NCI-H2196 (cell line): ENCODE measurements around the gene NGEF.
"Not testable (repeated sequence)": the region's sequence is repeated elsewhere in the genome, so short reads cannot be mapped to it uniquely, and the experiment has no call there.

Source experiments
- DNase-seq: peaks from one replicate; lab custom pipeline; 2025; ENCODE audit not compliant: unreplicated experiment; lab: John Stamatoyannopoulos, UW

The NGEF gene, protein sequence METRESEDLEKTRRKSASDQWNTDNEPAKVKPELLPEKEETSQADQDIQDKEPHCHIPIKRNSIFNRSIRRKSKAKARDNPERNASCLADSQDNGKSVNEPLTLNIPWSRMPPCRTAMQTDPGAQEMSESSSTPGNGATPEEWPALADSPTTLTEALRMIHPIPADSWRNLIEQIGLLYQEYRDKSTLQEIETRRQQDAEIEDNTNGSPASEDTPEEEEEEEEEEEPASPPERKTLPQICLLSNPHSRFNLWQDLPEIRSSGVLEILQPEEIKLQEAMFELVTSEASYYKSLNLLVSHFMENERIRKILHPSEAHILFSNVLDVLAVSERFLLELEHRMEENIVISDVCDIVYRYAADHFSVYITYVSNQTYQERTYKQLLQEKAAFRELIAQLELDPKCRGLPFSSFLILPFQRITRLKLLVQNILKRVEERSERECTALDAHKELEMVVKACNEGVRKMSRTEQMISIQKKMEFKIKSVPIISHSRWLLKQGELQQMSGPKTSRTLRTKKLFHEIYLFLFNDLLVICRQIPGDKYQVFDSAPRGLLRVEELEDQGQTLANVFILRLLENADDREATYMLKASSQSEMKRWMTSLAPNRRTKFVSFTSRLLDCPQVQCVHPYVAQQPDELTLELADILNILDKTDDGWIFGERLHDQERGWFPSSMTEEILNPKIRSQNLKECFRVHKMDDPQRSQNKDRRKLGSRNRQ

DNA sequence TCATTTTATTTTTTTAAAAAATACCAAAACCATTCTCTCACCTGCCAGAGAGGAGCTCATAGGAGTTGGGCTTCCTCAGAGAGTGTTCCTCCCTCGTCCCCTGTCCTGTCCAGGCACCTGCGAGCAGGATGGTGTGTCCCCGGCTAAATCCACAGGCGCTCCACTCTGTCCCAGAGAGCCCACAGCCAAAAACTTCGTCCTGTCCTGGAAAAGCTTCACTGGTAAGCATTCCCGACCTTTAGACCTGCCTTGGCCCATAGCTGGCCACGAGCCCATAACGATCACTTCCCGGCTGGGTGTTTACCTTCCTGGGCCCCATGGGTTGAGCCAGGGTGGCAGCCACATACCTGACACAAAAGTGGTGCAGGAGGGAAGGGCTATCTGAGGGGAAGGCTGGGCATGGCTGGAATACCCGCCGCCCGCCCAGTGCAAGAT lies at the start of gene NGEF:
TSS of gene NGEF (minus strand) at position 230 of the 435 bp plus-strand sequence. CDS start 38,366 bp downstream, outside the sequence.
- no peak for DNase-seq

DNA sequence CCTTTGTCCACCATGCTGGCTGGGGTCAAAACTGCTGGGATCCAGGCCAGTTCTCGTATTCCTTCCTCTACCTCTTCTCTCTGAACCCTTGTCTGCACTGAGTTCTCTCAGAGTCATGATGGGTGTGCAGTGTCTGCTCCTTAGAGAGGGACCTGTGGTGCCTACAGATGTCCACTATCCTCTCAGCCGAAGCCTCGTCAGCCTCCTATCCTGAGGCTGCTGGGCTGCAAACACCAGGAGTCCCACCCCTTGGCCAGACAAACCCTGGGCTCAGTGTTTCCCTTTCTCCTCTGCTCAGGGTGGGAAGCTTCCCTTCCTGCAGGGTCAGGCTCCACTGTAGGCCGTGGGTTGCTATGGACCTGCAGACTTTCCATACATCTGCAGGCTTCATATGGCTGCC lies 49.4 kb upstream of the NGEF start:
- no peak for DNase-seq

DNA sequence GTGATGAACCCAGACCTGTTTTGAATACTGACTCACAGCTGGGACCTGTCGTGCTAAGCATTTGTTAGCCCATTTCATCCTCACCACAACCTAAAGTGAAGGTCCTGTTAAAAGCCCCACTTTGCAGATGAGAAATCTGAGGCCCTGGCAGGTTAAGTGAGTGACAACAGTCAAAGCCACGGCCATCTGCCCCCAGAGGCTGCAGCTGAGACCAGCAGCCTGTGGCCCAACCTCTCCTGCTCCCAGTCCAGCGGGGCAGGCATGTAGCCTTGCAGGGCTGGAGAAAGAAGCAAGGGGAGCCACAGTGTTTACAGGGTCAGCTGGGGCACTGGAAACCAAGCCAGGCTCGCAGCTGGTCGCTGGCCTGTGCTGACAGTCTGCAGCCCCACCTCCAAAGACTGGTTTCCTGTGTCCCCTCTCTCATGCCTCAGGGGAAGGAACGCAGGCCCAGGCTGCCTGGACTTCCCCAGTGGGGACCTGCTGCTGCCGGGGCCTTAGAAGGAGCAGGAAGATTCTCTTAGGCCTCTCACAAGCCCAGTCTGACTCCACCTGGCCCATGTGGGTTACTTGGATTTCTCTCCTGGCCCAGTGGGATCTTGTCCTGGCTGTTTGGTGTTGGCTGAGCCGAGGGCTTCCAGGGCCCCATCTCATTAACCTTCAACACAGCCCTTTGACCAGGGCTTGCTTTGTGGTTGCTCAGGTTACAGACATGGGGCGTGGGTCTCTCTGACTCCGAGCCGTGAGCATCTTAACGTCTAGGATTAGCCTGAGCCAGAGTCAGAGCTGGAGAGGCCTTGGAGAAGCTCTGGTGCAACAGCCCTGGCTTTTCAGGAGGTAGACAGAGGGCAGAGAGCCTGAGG lies 48.8 kb upstream of the NGEF start:
- no peak for DNase-seq

DNA sequence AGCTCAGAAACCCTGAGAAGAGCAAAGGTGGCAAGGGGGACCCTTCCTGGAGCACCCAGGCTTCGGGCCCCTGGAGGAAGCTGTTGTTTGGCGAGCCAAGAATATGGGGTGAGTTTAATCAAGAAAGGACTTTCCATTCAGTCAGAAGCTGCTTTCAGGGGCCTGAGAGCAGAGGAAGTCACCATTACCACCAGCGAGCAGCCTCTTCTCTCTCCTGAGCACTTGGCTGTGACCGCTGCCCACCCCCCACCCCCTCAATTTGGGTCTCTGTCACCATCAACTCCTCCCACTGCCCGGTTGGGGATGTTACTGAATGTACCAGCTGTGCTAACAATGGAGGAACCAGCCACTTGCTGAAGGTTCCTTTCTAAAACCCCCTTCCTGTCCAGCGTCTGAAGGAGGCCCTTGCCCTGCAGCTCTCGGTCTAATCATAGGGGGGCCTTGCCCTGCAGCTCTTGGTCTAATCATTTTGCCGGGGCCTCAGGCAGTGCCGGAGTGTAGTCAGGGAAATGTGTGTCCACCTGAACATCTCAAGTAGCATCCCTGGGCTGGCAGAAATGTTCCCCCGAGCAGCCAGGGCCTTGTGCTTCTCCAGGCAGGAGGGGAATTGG lies 48.0 kb upstream of the NGEF start:
- DNase-seq: no peak

DNA sequence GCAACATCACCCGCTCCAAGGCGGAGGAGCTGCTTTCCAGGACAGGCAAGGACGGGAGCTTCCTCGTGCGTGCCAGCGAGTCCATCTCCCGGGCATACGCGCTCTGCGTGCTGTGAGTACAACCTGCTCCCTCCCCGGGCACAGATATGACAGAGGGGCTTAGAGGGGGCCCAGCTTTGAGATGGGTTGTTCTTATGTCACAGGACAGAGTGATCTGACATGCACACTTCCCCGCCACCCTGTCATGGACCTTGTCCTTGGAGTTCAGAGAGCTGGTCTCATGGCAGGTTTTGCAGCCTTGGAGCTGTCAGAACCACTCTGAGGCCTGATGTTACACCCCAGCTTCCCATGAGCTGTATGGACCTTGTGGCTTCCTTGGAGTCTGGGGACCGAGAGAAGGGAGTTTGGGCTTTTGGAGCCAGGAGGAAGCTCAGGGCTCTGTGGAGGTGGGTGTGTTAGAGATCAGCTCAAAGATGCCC lies 47.5 kb upstream of the NGEF start:
- no peak for DNase-seq

DNA sequence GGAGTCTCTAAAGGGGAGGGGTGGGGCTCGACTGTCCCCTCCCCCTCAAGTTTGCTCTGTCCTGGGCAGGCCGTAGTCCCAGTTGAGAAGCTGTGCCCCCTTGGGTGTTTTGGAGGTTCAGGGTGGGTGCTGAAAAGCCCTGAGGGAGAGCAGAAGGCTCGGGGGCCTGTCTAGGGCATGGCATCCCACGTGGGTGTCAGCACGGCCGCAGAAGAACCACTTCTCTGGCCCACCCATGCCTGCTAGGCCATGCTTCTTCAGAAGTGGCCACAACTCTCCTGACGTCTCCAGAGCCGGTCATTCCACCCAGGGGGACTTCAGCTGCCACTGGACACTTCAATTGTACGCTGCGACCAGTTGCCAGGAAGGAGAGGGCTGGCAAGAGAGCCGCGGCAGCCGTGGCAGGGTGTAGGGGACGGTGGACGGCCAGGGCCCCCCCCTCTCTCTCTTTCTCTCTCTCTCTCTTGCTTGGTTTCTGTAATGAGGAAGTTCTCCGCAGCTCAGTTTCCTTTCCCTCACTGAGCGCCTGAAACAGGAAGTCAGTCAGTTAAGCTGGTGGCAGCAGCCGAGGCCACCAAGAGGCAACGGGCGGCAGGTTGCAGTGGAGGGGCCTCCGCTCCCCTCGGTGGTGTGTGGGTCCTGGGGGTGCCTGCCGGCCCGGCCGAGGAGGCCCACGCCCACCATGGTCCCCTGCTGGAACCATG lies 46.9 kb upstream of the NGEF start, which contains the start of gene INPP5D:
TSS of gene INPP5D (plus strand) at position 546 of the 704 bp plus-strand sequence. CDS start at position 683, 137 bp downstream.
- DNase-seq: no peak

DNA sequence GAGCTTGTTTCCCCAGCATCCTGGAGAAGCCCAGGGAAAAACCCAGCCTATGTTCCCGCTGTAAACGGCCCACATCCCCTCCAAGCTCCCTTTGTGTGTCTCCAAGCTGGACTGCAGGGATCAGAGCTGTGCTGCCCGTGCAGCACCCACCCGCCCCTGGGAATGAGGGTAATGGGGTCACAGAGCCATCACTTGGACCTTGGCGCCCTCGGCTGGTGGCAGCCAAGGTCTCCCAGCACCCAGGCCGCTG lies 46.4 kb upstream of the NGEF start:
- DNase-seq: no peak

DNA sequence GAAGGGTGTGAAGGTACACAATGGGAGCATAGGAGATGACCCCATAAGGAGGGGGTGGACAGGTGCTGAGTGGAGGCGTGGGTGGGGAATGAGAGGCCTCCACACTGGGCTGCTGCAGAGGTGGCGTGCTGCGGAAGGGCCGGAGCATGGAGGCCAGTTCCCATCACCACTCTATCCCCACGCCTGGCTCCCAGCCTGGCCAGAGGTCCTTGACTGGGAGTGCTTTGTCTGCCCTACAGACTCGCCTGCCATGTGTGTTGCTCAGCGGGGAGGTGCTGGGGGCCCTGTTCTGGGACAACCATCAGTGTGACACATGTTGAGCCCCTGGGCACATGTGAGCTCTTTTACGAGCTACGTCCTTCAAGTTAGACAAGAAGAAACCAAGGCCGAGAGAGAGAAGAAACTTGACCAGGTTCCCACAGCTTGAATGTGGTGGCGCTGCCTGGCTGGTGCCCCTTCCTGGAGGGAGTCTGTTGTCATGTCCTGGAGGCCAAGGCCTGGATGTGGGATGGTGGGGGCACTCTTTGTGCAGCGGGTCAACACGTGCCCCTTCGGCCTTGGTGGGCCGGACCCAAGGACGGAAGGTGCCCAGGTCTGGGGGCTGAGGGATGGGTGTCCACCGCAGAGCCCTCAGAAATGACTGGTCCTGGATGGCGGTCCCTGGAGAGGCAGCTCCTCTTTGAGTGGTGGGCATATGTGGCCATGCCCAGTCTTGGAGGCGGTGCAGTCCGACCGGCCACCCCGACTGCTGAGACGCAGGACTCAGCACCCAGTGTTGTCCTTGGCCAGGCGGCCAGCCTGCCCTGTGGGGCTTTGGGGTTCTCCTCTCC lies 45.9 kb upstream of the NGEF start:
- no peak for DNase-seq

DNA sequence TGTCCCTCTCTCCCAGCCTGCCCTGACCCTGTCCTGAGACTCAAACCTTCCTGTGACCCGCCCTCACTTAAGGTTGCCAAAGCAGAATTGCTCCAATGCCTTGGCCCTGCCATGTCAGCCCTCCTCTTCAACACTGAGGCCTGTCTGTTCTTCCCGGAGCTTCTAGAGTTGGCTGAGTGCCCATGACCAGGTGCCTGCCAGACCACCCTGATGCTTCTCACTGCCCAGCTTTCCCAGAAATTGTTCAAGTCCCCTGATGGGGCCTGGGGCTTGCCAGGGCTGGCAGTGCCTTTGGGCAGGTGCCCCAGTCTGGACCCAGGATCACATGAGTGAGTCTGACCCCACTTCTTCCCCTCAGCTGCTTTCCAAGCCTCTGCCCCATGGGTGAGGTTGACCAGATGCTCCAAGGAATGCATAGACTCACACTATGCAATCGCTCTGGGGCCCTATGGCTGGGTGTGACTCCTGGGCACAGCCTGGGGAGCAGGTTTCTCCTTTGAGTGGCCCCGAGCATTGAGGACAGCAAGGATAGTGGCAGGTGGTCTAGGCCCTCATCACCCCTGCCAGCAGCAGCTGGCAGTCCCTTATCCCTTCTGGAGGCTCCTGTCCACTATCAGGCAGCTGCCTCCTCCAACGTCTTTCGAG lies 44.0 kb upstream of the NGEF start:
- DNase-seq: no peak

DNA sequence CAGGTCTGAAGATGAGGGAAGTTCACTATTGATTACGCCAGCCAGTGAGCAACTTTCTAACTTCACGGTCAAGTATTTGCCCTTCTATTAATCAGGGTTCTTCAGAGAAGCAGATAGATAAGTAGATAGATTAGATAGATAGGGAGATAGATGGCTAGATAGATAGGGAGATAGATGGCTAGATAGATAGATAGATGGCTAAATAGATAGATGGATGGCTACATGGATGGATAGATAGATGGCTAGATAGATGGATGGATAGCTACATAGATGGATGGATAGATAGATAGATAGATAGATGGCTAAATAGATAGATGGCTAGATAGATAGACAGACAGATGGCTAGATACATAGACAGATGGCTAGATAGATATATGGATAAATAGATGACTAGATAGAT lies 42.3 kb upstream of the NGEF start:
- no peak for DNase-seq

DNA sequence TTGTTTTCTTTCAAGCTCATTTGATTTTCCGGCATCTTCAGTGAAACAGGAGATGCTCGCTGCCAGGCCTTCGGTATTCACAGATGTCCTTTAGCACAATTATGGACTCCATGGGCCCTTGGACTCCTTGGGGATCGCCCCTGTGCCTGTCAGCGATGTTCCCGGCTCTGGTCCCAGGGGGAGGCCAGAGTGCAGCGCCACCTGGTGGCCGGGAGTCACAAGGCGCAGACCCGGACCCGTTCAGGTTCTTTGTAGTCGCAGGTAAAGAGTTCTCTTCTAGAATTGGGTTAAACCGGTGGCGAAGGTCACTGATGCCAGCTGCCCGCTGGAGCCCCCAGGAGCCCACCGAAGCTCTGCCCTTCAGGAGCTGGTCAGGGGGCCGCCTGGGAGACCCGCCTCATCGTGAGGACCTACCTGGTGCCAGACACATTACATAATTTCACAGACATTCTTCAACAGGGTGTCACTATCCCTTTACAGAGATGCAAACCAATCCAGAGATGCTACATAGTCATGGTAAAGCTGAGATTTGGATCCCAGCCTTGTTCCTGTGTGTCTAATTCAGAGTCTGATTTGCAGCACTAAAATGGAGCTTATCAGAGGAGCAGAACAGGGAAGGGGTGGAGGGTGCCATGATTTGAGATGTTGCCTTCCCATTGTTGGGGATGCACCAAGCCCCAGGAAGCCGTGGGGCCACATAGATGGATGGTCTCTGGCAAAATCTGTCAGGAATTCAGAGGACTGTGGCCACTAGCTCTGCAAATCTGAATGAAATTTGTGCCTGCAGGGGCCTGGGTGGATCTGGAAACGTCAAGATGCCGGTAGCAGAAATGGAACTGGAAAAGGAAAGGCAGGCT lies 41.1 kb upstream of the NGEF start:
- DNase-seq: peak; percentile 51

DNA sequence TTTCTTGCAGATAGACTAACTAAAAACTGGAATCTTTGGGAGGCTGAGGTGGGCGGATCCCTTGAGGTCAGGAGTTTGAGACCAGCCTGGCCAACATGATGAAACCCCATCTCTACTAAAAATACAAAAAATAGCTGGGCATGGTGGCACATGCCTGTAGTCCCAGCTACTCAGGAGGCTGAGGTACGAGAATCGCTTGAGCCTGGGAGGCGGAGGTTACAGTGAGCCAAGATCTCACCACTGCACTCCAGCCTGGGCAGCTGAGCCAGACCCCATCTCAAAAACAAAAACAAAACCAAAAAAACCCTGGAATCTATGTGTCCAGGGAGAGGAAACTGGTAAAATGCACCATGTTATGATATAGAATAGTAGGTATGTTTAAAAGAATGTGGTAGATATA lies 39.5 kb upstream of the NGEF start:
- not testable (repeated sequence) for DNase-seq

DNA sequence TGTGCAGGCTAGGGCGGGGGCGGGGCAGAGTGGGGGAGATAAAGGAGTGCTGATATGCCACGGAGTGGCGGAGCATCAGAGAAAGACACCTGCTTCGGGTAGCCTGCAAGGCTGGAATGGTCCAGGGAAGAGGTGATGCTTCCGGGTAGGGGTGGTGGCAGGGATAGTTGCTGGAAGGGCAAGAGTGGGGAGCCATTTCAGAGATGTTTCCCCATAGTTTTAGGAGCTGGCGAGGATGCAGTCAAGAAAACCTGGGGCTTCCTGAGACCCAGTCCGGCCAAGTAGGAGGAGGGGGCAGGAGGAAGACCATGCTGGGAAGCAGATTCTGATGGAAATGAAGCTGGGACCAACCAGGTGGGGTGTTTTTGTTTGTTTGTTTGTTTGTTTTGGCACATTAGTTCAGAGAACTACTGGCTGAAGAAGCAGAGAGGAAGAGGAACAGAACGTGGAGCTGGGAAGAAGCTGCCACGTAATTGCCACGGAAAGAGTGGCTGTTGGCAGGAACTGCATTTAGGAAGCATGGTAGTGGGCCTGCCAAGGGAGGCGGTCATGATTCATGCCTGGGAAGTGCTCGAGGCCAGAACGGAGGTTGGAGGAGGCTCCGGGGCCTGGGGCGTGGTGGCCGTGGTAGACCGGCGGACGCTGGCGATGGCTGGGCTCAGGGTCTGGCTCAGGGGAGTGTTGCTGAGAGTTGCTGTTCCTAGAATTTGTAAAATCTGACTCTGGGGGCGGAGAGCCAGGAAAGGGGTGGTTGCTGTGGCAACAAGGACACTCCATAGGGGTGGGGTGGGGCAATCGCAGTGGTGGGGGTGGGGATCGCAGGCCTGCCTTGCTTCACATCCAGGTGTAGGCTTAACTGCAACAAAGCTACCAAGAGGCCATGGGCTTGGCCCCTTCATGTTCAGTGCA lies 38.4 kb upstream of the NGEF start:
- no peak for DNase-seq

DNA sequence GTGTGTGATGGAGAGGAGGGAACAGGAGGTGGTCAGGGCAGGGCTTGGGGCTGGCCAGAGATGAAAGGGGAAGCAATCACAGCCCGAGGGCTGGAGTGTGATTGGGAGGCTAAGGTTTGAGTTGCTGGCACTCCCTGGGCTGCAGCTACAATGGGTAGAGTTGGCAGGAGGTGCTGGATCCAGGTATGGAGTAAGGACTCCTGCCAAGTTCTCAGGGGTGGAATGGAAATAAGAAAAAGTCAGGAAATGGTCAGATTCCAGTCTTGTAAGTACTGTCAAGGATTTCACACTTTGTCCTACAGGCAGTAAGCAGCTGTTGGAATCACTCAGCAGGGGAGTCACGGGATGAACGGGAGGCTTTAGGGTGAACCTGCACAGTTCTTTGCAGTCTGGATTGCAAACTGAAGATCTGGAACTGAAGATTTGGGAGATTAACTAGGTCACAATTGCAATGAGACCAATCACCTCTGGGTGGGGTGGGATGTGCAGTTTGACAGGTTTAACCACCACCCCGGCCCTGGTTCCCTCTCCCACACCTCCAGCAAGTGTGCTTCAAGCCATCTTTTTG lies 36.2 kb upstream of the NGEF start:
- DNase-seq: no peak

DNA sequence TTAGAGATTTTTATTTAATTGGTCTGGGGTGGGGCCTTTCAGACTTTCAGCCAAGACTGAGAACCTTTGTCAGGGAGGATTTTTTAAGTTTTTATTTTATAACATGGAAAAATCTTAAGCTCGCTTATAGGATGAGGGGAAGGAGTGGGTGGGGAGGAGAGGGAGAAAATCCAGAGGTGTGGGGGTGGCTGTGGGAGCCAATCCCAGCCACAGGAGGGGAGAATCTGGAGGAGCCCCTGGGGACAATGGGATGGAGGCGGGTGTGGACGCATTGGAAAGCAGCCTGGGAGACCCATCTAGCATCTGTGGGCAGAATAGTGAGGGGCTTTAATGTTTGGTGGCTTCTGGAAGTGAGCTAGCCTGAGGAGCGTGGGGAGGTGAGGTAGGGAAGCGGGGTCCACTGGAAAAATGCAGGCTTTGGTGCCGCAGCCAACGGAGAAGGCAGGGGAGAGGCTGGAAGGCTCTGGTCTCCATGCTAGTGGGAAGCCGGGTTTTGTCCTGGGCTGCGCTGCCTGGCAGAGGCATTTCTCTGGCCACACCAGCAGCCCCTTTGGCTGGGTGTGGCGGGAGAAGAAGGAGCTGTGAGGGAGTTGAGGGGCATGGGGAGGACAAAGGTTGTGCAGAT lies 35.6 kb upstream of the NGEF start:
- no peak for DNase-seq

DNA sequence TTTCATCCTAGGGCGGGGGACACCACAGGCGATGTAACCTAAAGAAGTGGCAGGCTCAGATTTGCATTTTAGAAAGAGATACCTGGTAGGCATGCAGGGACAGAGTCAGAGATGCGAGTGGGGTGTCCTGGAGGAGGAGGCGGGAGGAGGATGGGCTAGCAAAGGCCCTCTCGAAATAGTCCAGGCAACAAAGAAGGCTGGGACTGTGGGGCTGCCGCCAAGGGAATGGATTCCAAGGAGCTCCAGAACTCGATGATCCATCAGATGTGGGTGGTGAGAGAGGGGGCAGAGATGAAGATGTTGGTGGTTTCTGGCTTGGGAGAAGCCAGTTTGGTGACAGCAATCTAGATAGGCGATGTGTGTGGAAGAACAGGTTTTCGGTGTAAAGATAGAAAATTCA lies 34.6 kb upstream of the NGEF start:
- no peak for DNase-seq
